ENCODE data around the gene DERL2. TPM values are rescaled to one million over a fixed set of nuclear protein-coding genes. Genes with fewer than 3 reads are reported as not detected.

Gene DERL2
- total RNA-seq, 1 experiment from 2014 or later = 107 TPM

- DNase-seq (ENCODE audit: unreplicated experiment) = no peak
- CTCF ChIA-PET = interaction anchor here (0.7 to 1.4 kb wide), 2 partner anchors 29 to 1119 kb away, joined by 4 to 7 read pairs; partner anchors contain the start of gene C1QBP
- Mint-ChIP-seq H3K27ac (ENCODE audit: low read depth, unreplicated experiment) (peak overlapping the region; percentile 93), H3K4me1 (ENCODE audit: insufficient read depth, unreplicated experiment) (peaks cover 33% of the 10 kb centered on the region), H3K36me3 (ENCODE audit: insufficient read depth, unreplicated experiment) (peaks cover 41% of the 10 kb centered on the region), H3K4me3 (ENCODE audit: unreplicated experiment) (peak overlapping the region; percentile 92), H3K27me3 (ENCODE audit: insufficient read depth, unreplicated experiment) (no peaks in the 10 kb centered on the region), H3K9me3 (ENCODE audit: unreplicated experiment) (no peaks in the 10 kb centered on the region)
- TF ChIP-seq CTCF (IDR thresholded peaks at IDR 0.05; ENCODE audit: unreplicated experiment) = no peak
- BruUV-seq (replicated peaks) = no TSS peak
- POLR2A ChIA-PET = interaction anchor here (0.5 to 6.7 kb wide), 12 partner anchors 12 to 1565 kb away, joined by 3 to 108 read pairs (median 3); partner anchors contain the start of genes C1QBP, DERL2, MIS12 and NUP88
- intact Hi-C loops (cut with micrococcal nuclease) = no loop called here
These were observed 17.9 kb downstream of the DERL2 start for GRCh38 chr17:5468075-5468473.

- CTCF ChIA-PET = interaction anchor here (1.0 kb wide), 1 partner anchor 18 kb away, joined by 3 read pairs; no protein-coding TSS in a partner anchor
- no peaks in the 10 kb centered on the region for H3K9me3 Mint-ChIP-seq (ENCODE audit: unreplicated experiment)
- no peaks in the 10 kb centered on the region for H3K27me3 Mint-ChIP-seq (ENCODE audit: insufficient read depth, unreplicated experiment)
- BruUV-seq (replicated peaks) = no TSS peak
- H3K4me1 Mint-ChIP-seq (ENCODE audit: insufficient read depth, unreplicated experiment) = peaks cover 33% of the 10 kb centered on the region
- TF ChIP-seq CTCF (IDR thresholded peaks at IDR 0.05; ENCODE audit: unreplicated experiment) = no peak
- POLR2A ChIA-PET = interaction anchor here (0.6 to 6.7 kb wide), 7 partner anchors 16 to 1565 kb away, joined by 3 to 108 read pairs (median 6); partner anchors contain the start of genes C1QBP, DERL2, MIS12 and NUP88
- intact Hi-C loops (cut with micrococcal nuclease) = no loop called here
- DNase-seq (ENCODE audit: unreplicated experiment) = no peak
- peak overlapping the region; percentile 93 for H3K27ac Mint-ChIP-seq (ENCODE audit: low read depth, unreplicated experiment)
- H3K36me3 Mint-ChIP-seq (ENCODE audit: insufficient read depth, unreplicated experiment) = peaks cover 36% of the 10 kb centered on the region
- H3K4me3 Mint-ChIP-seq (ENCODE audit: unreplicated experiment) = peak overlapping the region; percentile 92
These were observed 18.6 kb downstream of the DERL2 start for GRCh38 chr17:5467416-5467815.

- H3K4me1 Mint-ChIP-seq (ENCODE audit: insufficient read depth, unreplicated experiment) = peaks cover 33% of the 10 kb centered on the region
- BruUV-seq (replicated peaks) = no TSS peak
- intact Hi-C loops (cut with micrococcal nuclease) = no loop called here
- POLR2A ChIA-PET = interaction anchor here (0.6 to 6.7 kb wide), 7 partner anchors 20 to 1943 kb away, joined by 3 to 108 read pairs (median 6); partner anchors contain the start of genes C1QBP, DERL2, MIS12 and NUP88
- no peak for TF ChIP-seq CTCF (IDR thresholded peaks at IDR 0.05; ENCODE audit: unreplicated experiment)
- no peaks in the 10 kb centered on the region for H3K9me3 Mint-ChIP-seq (ENCODE audit: unreplicated experiment)
- H3K36me3 Mint-ChIP-seq (ENCODE audit: insufficient read depth, unreplicated experiment) = peaks cover 36% of the 10 kb centered on the region
- CTCF ChIA-PET = interaction anchor here (0.8 to 1.0 kb wide), 3 partner anchors 19 to 452 kb away, joined by 3 to 5 read pairs (median 4); no protein-coding TSS in a partner anchor
- H3K27me3 Mint-ChIP-seq (ENCODE audit: insufficient read depth, unreplicated experiment) = no peaks in the 10 kb centered on the region
- peak overlapping the region; percentile 93 for H3K27ac Mint-ChIP-seq (ENCODE audit: low read depth, unreplicated experiment)
- peak overlapping the region; percentile 92 for H3K4me3 Mint-ChIP-seq (ENCODE audit: unreplicated experiment)
- DNase-seq (ENCODE audit: unreplicated experiment) = no peak
These were observed 19.7 kb downstream of the DERL2 start for GRCh38 chr17:5466295-5466694.

- no peak for TF ChIP-seq CTCF (IDR thresholded peaks at IDR 0.05; ENCODE audit: unreplicated experiment)
- no peak for DNase-seq (ENCODE audit: unreplicated experiment)
- no peak overlapping the region for H3K4me3 Mint-ChIP-seq (ENCODE audit: unreplicated experiment)
- no peaks in the 10 kb centered on the region for H3K27me3 Mint-ChIP-seq (ENCODE audit: insufficient read depth, unreplicated experiment)
- peak overlapping the region; percentile 4 for H3K27ac Mint-ChIP-seq (ENCODE audit: low read depth, unreplicated experiment)
- intact Hi-C loops (cut with micrococcal nuclease) = no loop called here
- peaks cover 33% of the 10 kb centered on the region for H3K4me1 Mint-ChIP-seq (ENCODE audit: insufficient read depth, unreplicated experiment)
- POLR2A ChIA-PET = interaction anchor here (0.7 kb wide), 1 partner anchor 26 kb away, joined by 3 read pairs; no protein-coding TSS in a partner anchor
- H3K36me3 Mint-ChIP-seq (ENCODE audit: insufficient read depth, unreplicated experiment) = peaks cover 42% of the 10 kb centered on the region
- H3K9me3 Mint-ChIP-seq (ENCODE audit: unreplicated experiment) = no peaks in the 10 kb centered on the region
- no TSS peak for BruUV-seq (replicated peaks)
- CTCF ChIA-PET = no interaction called here
These were observed 21.1 kb downstream of the DERL2 start for GRCh38 chr17:5464717-5465507.

All from MCF 10A (cell line).